PFSK-1 (cell line): ENCODE measurements around the gene SMARCC1.

ENCODE experiments used
- FOXP2 ChIP-seq: optimal IDR thresholded peaks from 2 replicates; pipeline ENCODE3; 2011; ENCODE audit warnings: borderline replicate concordance, control low read depth, inconsistent platforms; ENCODE audit not compliant: insufficient read depth; ENCODE audit errors: extremely low read length, extremely low read depth
- POLR2AphosphoS5 ChIP-seq: IDR thresholded peaks from 2 replicates; pipeline ENCODE4 v1.6.1; 2012; ENCODE audit warnings: low read depth, mild to moderate bottlenecking, control low read depth, low read length, moderate library complexity
- REST ChIP-seq, 2 experiments: IDR thresholded peaks; 2 replicates each; pipeline versions ENCODE4 v1.6.1 to v1.8.0; 2011 to 2012; ENCODE audit warnings: low read depth in 2 of 2, low read length in 2 of 2, control low read depth in 1 of 2, inconsistent platforms in 1 of 2, mild to moderate bottlenecking in 1 of 2, moderate library complexity in 1 of 2; ENCODE audit not compliant: insufficient read depth in 1 of 2
- SIN3A ChIP-seq: IDR thresholded peaks from 2 replicates; pipeline ENCODE4 v1.6.1; 2012; ENCODE audit warnings: mild to moderate bottlenecking, low read length, moderate library complexity, borderline replicate concordance; ENCODE audit not compliant: insufficient read depth
- TAF1 ChIP-seq: IDR thresholded peaks from 2 replicates; pipeline ENCODE4 v1.6.1; 2012; ENCODE audit warnings: low read length, control low read depth, borderline replicate concordance; ENCODE audit not compliant: insufficient read depth

SMARCC1 gene

DNA sequence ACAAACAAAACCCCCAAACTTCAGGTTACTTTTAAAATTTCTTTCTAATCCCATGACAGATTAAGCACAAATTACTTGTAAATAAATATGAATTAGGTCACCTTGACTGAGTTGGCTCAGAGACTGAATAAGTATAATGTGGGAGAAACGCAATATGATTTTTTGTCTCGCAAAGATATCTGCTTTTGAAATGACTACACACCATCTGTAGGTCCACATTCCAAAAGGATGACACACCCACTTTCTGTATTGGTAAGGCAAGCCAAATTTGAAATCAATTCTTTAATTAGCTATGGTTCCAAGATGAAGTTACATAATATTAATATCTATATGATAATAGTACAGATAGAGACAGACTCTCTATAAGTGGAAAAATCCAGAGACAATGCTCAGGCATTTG, 136.1 kb downstream of the SMARCC1 start:
- TF ChIP-seq POLR2AphosphoS5: no peak
- TF ChIP-seq TAF1: no peak
- no peak for TF ChIP-seq FOXP2
- TF ChIP-seq REST (IDR thresholded peaks at IDR 0.05; ENCODE audit: insufficient read depth in 1 of 2, low read depth in 2 of 2, low read length in 2 of 2): no peak
- TF ChIP-seq SIN3A: no peak

DNA sequence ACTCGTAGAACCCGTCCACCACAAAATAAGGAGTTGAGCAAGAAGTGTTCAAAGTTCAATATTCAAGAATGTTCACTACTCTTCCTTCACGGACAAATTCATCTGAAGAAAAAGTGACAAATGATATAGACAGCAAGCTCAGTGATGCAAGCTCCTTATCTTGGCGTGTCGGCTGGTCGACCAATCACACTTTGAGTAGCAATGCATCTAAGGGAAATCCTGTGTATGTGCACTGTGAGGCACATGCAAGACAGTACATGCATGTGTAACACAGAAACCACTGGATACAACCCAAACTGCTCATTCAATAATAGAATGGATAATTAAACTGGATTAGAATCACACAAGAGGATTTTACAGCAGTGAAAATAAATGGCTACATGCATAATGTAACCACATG, 138.6 kb downstream of the SMARCC1 start:
- TF ChIP-seq POLR2AphosphoS5 (no peak), REST (IDR thresholded peaks at IDR 0.05; ENCODE audit: insufficient read depth in 1 of 2, low read depth in 2 of 2, low read length in 2 of 2) (no peak)

DNA sequence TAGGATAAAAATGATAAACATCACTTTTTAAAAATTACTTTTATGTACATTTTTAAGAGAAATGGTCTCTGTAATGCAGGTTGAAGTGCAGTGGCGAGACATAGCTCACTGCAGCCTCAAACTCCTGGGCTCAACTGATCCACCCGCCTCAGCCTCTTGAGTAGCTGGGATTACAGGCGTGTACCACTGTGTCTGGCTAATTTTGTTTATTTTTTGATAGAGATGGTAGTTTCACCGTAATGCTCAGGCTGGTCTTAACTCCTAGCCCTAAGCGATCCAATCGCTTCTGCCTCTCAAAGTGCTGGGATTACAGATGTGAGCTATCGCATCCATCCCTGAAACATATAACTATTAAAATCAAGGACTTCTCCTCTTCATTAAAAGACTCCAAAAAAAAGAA, 140.0 kb downstream of the SMARCC1 start:
- TF ChIP-seq REST (IDR thresholded peaks at IDR 0.05; ENCODE audit: insufficient read depth in 1 of 2, low read depth in 2 of 2, low read length in 2 of 2) (no peak), SIN3A (no peak), FOXP2 (no peak), TAF1 (no peak), POLR2AphosphoS5 (no peak)

DNA sequence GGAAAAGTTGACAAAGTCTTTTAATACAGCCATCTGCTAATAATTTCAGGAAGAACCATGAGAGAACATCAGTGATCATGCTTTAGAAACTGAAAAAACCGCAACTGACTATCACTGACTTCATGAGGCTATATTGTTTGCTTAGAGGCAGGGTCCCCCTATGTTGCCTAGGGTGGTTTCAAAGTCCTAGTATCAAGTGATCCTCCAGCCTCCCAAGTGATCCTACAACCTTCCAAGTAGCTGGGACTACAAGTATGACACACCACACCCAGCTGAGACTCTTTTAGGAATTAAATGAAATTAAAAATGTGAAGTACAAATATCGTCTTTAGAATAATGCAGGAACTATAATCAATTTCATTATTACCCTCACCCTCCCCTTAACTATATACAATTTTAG, 144.8 kb downstream of the SMARCC1 start:
- TF ChIP-seq POLR2AphosphoS5 (no peak), REST (IDR thresholded peaks at IDR 0.05; ENCODE audit: insufficient read depth in 1 of 2, low read depth in 2 of 2, low read length in 2 of 2) (no peak), TAF1 (no peak), FOXP2 (no peak), SIN3A (no peak)

- TF ChIP-seq POLR2AphosphoS5: no peak
- no peak for TF ChIP-seq TAF1
- TF ChIP-seq SIN3A: no peak
- TF ChIP-seq REST (IDR thresholded peaks at IDR 0.05; ENCODE audit: insufficient read depth in 1 of 2, low read depth in 2 of 2, low read length in 2 of 2): no peak
- no peak for TF ChIP-seq FOXP2
These were observed 145.5 kb downstream of the SMARCC1 start for GRCh38 chr3:47636225-47636624.
